ENCODE data around the gene RUNX2. TPM values are rescaled to one million over a fixed set of nuclear protein-coding genes. Genes with fewer than 3 reads are reported as not detected.

The RUNX2 gene
- total and polyA plus RNA-seq, 4 donors = 0.09 to 1.5 (median 0.75) TPM

GRCh38 chr6:45448417-45449389, 120.6 kb downstream of the RUNX2 start:
- H3K4me3 ChIP-seq (ENCODE audit: low read depth in 1 of 3, low read length in 3 of 3) = no peak overlapping the region
- no peak for DNase-seq (ENCODE audit: low spot score)
- WGBS = 95% methylated on average over 8 of the region's 8 CpGs
- no peak for TF ChIP-seq NR2F2 (IDR thresholded peaks at IDR 0.05)
- no peak for TF ChIP-seq TAF1 (conservative IDR thresholded peaks at IDR 0.05)
- TF ChIP-seq EGR1 (IDR thresholded peaks at IDR 0.05; ENCODE audit: low read depth in 2 of 2) = no peak
- TF ChIP-seq YY1 (IDR thresholded peaks at IDR 0.05) = no peak
- no peaks in the 10 kb centered on the region for H3K27me3 ChIP-seq (ENCODE audit: control insufficient read depth in 4 of 4, insufficient read depth in 4 of 4, low read length in 3 of 4)
- H3K9ac ChIP-seq (ENCODE audit: low read depth in 1 of 2, low read length in 2 of 2) = no peak overlapping the region
- no peaks in the 10 kb centered on the region for H3K36me3 ChIP-seq (ENCODE audit: control insufficient read depth in 4 of 4, insufficient read depth in 3 of 4, low read depth in 1 of 4, low read length in 3 of 4)
- peaks cover 2 to 9% (median 6%) of the 10 kb centered on the region in 4 donors for H3K4me1 ChIP-seq (ENCODE audit: control insufficient read depth in 4 of 4, insufficient read depth in 4 of 4, low read length in 3 of 4)
- no peaks in the 10 kb centered on the region for H3K9me3 ChIP-seq (ENCODE audit: control insufficient read depth in 4 of 4, low read length in 3 of 4)
- no peak overlapping the region for H3K27ac ChIP-seq (ENCODE audit: low read depth in 1 of 2, low read length in 2 of 2)

GRCh38 chr6:45450132-45450531, 122.0 kb downstream of the RUNX2 start:
- no peak overlapping the region for H3K27ac ChIP-seq (ENCODE audit: low read depth in 1 of 2, low read length in 2 of 2)
- H3K36me3 ChIP-seq (ENCODE audit: control insufficient read depth in 4 of 4, insufficient read depth in 3 of 4, low read depth in 1 of 4, low read length in 3 of 4) = no peaks in the 10 kb centered on the region
- no peak for DNase-seq (ENCODE audit: low spot score)
- no peak overlapping the region for H3K9ac ChIP-seq (ENCODE audit: low read depth in 1 of 2, low read length in 2 of 2)
- H3K4me1 ChIP-seq (ENCODE audit: control insufficient read depth in 4 of 4, insufficient read depth in 4 of 4, low read length in 3 of 4) = peaks cover 2 to 9% (median 6%) of the 10 kb centered on the region in 4 donors
- TF ChIP-seq RXRA (IDR thresholded peaks at IDR 0.05) = no peak
- H3K9me3 ChIP-seq (ENCODE audit: control insufficient read depth in 4 of 4, low read length in 3 of 4) = no peaks in the 10 kb centered on the region
- WGBS = 95% methylated on average over 4 of the region's 4 CpGs
- H3K4me3 ChIP-seq (ENCODE audit: low read depth in 1 of 3, low read length in 3 of 3) = no peak overlapping the region
- no peaks in the 10 kb centered on the region for H3K27me3 ChIP-seq (ENCODE audit: control insufficient read depth in 4 of 4, insufficient read depth in 4 of 4, low read length in 3 of 4)

- no peak for DNase-seq (ENCODE audit: low spot score)
- Histone ChIP-seq H3K4me3 (ENCODE audit: low read depth in 1 of 3, low read length in 3 of 3) (no peak overlapping the region), H3K36me3 (ENCODE audit: control insufficient read depth in 4 of 4, insufficient read depth in 3 of 4, low read depth in 1 of 4, low read length in 3 of 4) (no peaks in the 10 kb centered on the region), H3K27ac (ENCODE audit: low read depth in 1 of 2, low read length in 2 of 2) (no peak overlapping the region), H3K9me3 (ENCODE audit: control insufficient read depth in 4 of 4, low read length in 3 of 4) (no peaks in the 10 kb centered on the region), H3K9ac (ENCODE audit: low read depth in 1 of 2, low read length in 2 of 2) (no peak overlapping the region), H3K27me3 (ENCODE audit: control insufficient read depth in 4 of 4, insufficient read depth in 4 of 4, low read length in 3 of 4) (no peaks in the 10 kb centered on the region), H3K4me1 (ENCODE audit: control insufficient read depth in 4 of 4, insufficient read depth in 4 of 4, low read length in 3 of 4) (peaks cover 2 to 4% (median 4%) of the 10 kb centered on the region in 4 donors)
- TF ChIP-seq FOXA2 (IDR thresholded peaks at IDR 0.05) (no peak), JUND (IDR thresholded peaks at IDR 0.05) (no peak), HNF4A (conservative IDR thresholded peaks at IDR 0.05) (no peak), YY1 (IDR thresholded peaks at IDR 0.05) (no peak), ATF3 (IDR thresholded peaks at IDR 0.05) (no peak), FOXA1 (IDR thresholded peaks at IDR 0.05) (no peak), SP1 (IDR thresholded peaks at IDR 0.05) (no peak), HNF4G (IDR thresholded peaks at IDR 0.05) (no peak), TAF1 (conservative IDR thresholded peaks at IDR 0.05) (no peak), NR2F2 (IDR thresholded peaks at IDR 0.05) (no peak), EGR1 (IDR thresholded peaks at IDR 0.05; ENCODE audit: low read depth in 2 of 2) (no peak), RAD21 (IDR thresholded peaks at IDR 0.05) (no peak)
- TF ChIP-seq, protein P1, sequence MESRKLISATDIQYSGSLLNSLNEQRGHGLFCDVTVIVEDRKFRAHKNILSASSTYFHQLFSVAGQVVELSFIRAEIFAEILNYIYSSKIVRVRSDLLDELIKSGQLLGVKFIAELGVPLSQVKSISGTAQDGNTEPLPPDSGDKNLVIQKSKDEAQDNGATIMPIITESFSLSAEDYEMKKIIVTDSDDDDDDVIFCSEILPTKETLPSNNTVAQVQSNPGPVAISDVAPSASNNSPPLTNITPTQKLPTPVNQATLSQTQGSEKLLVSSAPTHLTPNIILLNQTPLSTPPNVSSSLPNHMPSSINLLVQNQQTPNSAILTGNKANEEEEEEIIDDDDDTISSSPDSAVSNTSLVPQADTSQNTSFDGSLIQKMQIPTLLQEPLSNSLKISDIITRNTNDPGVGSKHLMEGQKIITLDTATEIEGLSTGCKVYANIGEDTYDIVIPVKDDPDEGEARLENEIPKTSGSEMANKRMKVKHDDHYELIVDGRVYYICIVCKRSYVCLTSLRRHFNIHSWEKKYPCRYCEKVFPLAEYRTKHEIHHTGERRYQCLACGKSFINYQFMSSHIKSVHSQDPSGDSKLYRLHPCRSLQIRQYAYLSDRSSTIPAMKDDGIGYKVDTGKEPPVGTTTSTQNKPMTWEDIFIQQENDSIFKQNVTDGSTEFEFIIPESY (IDR thresholded peaks at IDR 0.05) = no peak
- TF ChIP-seq, protein P2, sequence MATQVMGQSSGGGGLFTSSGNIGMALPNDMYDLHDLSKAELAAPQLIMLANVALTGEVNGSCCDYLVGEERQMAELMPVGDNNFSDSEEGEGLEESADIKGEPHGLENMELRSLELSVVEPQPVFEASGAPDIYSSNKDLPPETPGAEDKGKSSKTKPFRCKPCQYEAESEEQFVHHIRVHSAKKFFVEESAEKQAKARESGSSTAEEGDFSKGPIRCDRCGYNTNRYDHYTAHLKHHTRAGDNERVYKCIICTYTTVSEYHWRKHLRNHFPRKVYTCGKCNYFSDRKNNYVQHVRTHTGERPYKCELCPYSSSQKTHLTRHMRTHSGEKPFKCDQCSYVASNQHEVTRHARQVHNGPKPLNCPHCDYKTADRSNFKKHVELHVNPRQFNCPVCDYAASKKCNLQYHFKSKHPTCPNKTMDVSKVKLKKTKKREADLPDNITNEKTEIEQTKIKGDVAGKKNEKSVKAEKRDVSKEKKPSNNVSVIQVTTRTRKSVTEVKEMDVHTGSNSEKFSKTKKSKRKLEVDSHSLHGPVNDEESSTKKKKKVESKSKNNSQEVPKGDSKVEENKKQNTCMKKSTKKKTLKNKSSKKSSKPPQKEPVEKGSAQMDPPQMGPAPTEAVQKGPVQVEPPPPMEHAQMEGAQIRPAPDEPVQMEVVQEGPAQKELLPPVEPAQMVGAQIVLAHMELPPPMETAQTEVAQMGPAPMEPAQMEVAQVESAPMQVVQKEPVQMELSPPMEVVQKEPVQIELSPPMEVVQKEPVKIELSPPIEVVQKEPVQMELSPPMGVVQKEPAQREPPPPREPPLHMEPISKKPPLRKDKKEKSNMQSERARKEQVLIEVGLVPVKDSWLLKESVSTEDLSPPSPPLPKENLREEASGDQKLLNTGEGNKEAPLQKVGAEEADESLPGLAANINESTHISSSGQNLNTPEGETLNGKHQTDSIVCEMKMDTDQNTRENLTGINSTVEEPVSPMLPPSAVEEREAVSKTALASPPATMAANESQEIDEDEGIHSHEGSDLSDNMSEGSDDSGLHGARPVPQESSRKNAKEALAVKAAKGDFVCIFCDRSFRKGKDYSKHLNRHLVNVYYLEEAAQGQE (IDR thresholded peaks at IDR 0.05) = no peak
- WGBS = 75% methylated on average over 3 of the region's 3 CpGs
These were observed 122.7 kb downstream of the RUNX2 start for GRCh38 chr6:45450831-45451230.

All from liver (tissue), 9 donors.